ENCODE data around the gene HNRNPU. TPM values are rescaled to one million over a fixed set of nuclear protein-coding genes. Genes with fewer than 3 reads are reported as not detected.

HNRNPU gene
- total and polyA plus RNA-seq, 2 experiments from 2014 or later = 298 to 316 TPM

- no peaks in the 10 kb centered on the region for H3K36me3 ChIP-seq (replicated peaks; ENCODE audit: insufficient read depth, low read depth)
These were observed 11.6 kb downstream of the HNRNPU start for GRCh38 chr1:244852694-244853093.

DNA sequence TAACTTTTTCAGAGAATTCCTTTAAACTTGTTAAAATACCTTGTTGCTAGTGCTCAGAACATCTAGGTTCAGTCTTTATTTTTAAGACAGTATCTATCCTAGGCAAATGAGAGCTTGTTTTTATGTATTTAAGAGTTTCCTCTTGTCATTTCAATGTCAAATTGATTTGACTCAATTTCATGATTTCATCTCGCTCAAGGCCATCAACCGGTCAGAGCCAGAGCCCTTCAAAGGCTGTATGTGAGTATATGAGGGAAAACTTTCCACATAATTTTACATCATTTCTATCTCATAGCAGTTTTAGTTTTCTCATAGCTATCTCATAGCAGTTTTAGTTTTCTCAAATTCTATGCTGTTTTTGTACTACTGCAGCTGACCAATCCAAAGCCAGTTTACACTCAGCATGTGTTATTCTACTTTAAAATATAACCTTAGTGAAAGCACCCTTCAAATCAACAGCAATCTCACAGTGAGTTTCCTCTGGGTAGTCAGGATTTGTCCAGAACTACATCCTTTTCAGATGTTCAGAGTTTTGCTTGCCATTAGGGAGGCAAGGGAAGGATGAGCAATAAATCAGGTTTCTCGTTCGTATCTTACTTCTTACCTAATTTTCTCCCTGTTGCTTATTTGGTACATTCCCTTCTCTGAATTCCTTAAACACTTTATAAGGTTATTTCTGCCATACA lies 12.7 kb downstream of the HNRNPU start:
- TF ChIP-seq, protein P1, sequence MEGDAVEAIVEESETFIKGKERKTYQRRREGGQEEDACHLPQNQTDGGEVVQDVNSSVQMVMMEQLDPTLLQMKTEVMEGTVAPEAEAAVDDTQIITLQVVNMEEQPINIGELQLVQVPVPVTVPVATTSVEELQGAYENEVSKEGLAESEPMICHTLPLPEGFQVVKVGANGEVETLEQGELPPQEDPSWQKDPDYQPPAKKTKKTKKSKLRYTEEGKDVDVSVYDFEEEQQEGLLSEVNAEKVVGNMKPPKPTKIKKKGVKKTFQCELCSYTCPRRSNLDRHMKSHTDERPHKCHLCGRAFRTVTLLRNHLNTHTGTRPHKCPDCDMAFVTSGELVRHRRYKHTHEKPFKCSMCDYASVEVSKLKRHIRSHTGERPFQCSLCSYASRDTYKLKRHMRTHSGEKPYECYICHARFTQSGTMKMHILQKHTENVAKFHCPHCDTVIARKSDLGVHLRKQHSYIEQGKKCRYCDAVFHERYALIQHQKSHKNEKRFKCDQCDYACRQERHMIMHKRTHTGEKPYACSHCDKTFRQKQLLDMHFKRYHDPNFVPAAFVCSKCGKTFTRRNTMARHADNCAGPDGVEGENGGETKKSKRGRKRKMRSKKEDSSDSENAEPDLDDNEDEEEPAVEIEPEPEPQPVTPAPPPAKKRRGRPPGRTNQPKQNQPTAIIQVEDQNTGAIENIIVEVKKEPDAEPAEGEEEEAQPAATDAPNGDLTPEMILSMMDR (IDR thresholded peaks at IDR 0.05; ENCODE audit: poor library complexity) = no peak
- TF ChIP-seq EZH2 (IDR thresholded peaks at IDR 0.05; ENCODE audit: borderline replicate concordance) (no peak), EZH2phosphoT487 (IDR thresholded peaks at IDR 0.05; ENCODE audit: low read depth, severe bottlenecking, unreplicated experiment) (no peak)
- H3K79me2 ChIP-seq = peaks cover 84% of the 10 kb centered on the region
- no peak overlapping the region for H3K4me2 ChIP-seq
- no peaks in the 10 kb centered on the region for H3K36me3 ChIP-seq (replicated peaks; ENCODE audit: insufficient read depth, low read depth)
- no peak overlapping the region for H3K4me3 ChIP-seq
- no peaks in the 10 kb centered on the region for H3K9me2 ChIP-seq (replicated peaks; ENCODE audit: insufficient read depth)
- H3K9me3 ChIP-seq (ENCODE audit: low read depth) = no peaks in the 10 kb centered on the region
- no peak for DNase-seq (ENCODE audit: low spot score)
- H4K20me1 ChIP-seq (ENCODE audit: insufficient read depth, poor library complexity, severe bottlenecking) = peaks cover 31% of the 10 kb centered on the region
- no peak overlapping the region for H2AFZ ChIP-seq
- H3K4me1 ChIP-seq (ENCODE audit: insufficient read depth) = peaks cover 17% of the 10 kb centered on the region
- no peaks in the 10 kb centered on the region for H3K27me3 ChIP-seq
- no peak overlapping the region for H3K27ac ChIP-seq
- 97% methylated on average over 4 of the region's 4 CpGs for WGBS (ENCODE audit: low lambda C conversion rate, missing lambda C conversion rate)

More at GRCh38 chr1:244852694-244853093, 11.6 kb downstream of the HNRNPU start:
- Histone ChIP-seq H4K20me1 (ENCODE audit: insufficient read depth, poor library complexity, severe bottlenecking) (peaks cover 41% of the 10 kb centered on the region), H3K79me2 (peaks cover 88% of the 10 kb centered on the region), H2AFZ (no peak overlapping the region), H3K9me3 (ENCODE audit: low read depth) (no peaks in the 10 kb centered on the region), H3K9me2 (replicated peaks; ENCODE audit: insufficient read depth) (no peaks in the 10 kb centered on the region), H3K27me3 (no peaks in the 10 kb centered on the region), H3K4me1 (ENCODE audit: insufficient read depth) (peaks cover 17% of the 10 kb centered on the region), H3K27ac (no peak overlapping the region), H3K4me3 (no peak overlapping the region), H3K4me2 (no peak overlapping the region)
- 97% methylated on average over 1 of the region's 1 CpG for WGBS (ENCODE audit: low lambda C conversion rate, missing lambda C conversion rate)
- TF ChIP-seq EZH2 (IDR thresholded peaks at IDR 0.05; ENCODE audit: borderline replicate concordance) = no peak
- DNase-seq (ENCODE audit: low spot score) = no peak

DNA sequence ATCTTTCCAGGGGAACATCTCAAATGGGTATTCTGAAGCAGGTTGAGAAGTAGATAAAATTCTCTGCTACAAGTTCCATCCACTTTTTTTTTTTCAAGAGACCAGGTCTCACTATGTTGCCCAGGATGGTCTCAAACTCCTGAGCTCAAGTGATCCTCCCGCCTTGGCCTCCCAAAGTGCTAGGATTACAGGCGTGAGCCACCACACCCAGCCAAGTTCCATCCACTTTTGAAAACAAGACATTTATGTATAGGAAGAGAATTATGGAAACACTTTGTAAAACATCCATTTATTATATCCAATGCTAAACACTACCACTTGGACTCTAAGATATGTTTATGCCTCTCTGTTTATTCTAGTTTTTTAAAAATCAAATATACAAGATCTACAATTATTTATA lies 13.4 kb downstream of the HNRNPU start:
- TF ChIP-seq EZH2 (IDR thresholded peaks at IDR 0.05; ENCODE audit: borderline replicate concordance) (no peak), EZH2phosphoT487 (IDR thresholded peaks at IDR 0.05; ENCODE audit: low read depth, severe bottlenecking, unreplicated experiment) (no peak)
- TF ChIP-seq, protein P1 (IDR thresholded peaks at IDR 0.05; ENCODE audit: poor library complexity) = no peak
- peaks cover 84% of the 10 kb centered on the region for H3K79me2 ChIP-seq
- H3K4me2 ChIP-seq = no peak overlapping the region
- H4K20me1 ChIP-seq (ENCODE audit: insufficient read depth, poor library complexity, severe bottlenecking) = peaks cover 23% of the 10 kb centered on the region
- no peak overlapping the region for H3K4me3 ChIP-seq
- no peaks in the 10 kb centered on the region for H3K9me2 ChIP-seq (replicated peaks; ENCODE audit: insufficient read depth)
- no peak overlapping the region for H2AFZ ChIP-seq
- peaks cover 17% of the 10 kb centered on the region for H3K4me1 ChIP-seq (ENCODE audit: insufficient read depth)
- no peak for DNase-seq (ENCODE audit: low spot score)
- 98% methylated on average over 2 of the region's 2 CpGs for WGBS (ENCODE audit: low lambda C conversion rate, missing lambda C conversion rate)
- H3K27me3 ChIP-seq = no peaks in the 10 kb centered on the region
- H3K36me3 ChIP-seq (replicated peaks; ENCODE audit: insufficient read depth, low read depth) = no peaks in the 10 kb centered on the region
- peak overlapping the region; percentile 25 for H3K27ac ChIP-seq
- no peaks in the 10 kb centered on the region for H3K9me3 ChIP-seq (ENCODE audit: low read depth)

DNA sequence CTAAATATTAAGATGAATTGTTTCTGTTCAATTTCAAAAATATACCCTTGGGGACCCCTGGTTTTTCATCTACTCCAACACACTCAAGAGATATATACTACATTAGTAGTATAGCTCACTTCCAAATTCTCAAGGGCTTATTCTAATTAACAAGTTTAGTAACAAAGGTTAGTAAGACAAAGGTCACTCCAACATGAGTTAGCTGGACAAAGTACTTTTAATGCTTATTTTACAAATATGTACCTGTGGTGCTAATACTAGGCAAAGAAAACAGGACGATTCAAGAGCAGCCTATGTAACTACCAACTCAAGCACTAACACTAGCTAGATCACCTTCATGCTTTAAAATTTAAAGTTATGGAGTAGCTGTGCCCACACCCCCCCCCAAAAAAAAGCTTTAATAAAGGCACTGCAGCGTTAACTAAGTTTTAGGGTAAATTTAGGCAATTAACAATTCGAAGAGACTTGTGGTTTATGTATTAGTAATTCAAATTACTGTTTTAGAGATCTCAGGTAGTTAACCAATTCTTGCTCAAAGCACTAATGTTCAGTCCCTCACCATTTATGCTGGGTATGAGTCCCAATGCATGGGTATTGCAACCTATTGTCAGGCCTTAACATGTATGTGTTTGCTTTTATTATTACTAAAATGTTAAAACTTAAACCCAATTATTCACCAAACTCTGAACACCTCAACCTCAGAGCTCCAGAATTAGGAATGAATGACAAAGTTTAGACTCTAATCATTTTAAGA lies 14.1 kb downstream of the HNRNPU start:
- no peak overlapping the region for H3K4me2 ChIP-seq
- no peak overlapping the region for H3K4me3 ChIP-seq
- peaks cover 17% of the 10 kb centered on the region for H4K20me1 ChIP-seq (ENCODE audit: insufficient read depth, poor library complexity, severe bottlenecking)
- no peaks in the 10 kb centered on the region for H3K9me3 ChIP-seq (ENCODE audit: low read depth)
- H3K79me2 ChIP-seq = peaks cover 82% of the 10 kb centered on the region
- peak overlapping the region; percentile 25 for H3K27ac ChIP-seq
- no peaks in the 10 kb centered on the region for H3K9me2 ChIP-seq (replicated peaks; ENCODE audit: insufficient read depth)
- no peak overlapping the region for H2AFZ ChIP-seq
- no peaks in the 10 kb centered on the region for H3K36me3 ChIP-seq (replicated peaks; ENCODE audit: insufficient read depth, low read depth)
- WGBS (ENCODE audit: low lambda C conversion rate, missing lambda C conversion rate) = 90% methylated on average over 3 of the region's 3 CpGs
- no peak for TF ChIP-seq EZH2phosphoT487 (IDR thresholded peaks at IDR 0.05; ENCODE audit: low read depth, severe bottlenecking, unreplicated experiment)
- TF ChIP-seq EZH2 (IDR thresholded peaks at IDR 0.05; ENCODE audit: borderline replicate concordance) = no peak
- TF ChIP-seq, protein P1 (IDR thresholded peaks at IDR 0.05; ENCODE audit: poor library complexity) = no peak
- peaks cover 17% of the 10 kb centered on the region for H3K4me1 ChIP-seq (ENCODE audit: insufficient read depth)
- no peaks in the 10 kb centered on the region for H3K27me3 ChIP-seq
- DNase-seq (ENCODE audit: low spot score) = no peak
